Erythroblast (primary cell): ENCODE data around the gene GABRA6.
"Not testable (repeated sequence)": the region's sequence is repeated elsewhere in the genome, so short reads cannot be mapped to it uniquely, and the experiment has no call there.

Source experiments
- DNase-seq, 2 experiments: peaks; one replicate each; lab custom pipeline; 2025; lab: John Stamatoyannopoulos, UW
- GATA1 ChIP-seq: IDR thresholded peaks from 2 replicates; pipeline ENCODE4 v1.6.1; 2011; ENCODE audit warnings: low read depth, mild to moderate bottlenecking, control low read depth, low read length, moderate library complexity
- POLR2A ChIP-seq: IDR thresholded peaks from 2 replicates; pipeline ENCODE4 v1.6.1; 2011; ENCODE audit warnings: mild to moderate bottlenecking, low read length

Gene GABRA6

DNA sequence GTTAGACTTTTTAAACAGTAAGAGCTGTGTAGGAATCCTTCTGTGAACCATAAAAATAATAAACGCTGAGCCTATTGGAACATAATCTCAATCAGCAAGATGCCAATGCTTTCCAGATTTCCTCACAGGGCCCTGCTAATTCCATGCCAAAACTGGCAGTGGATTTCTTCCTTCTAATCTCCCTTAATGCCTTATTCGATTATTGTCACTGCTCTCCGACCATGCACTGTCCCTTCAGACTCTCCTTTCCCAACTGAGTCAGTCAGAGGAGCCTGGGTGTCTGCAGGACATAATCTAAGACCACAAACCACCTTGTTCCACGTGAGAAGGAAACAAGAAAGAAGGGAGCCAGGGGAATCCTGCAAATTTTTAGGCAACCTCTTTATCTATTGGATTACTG lies at the start of gene GABRA6:
Gene GABRA6 (plus strand): TSS at position 261 of the 400 bp plus-strand sequence. CDS start 269 bp downstream, outside the sequence.
- DNase-seq: no peak
- no peak for TF ChIP-seq POLR2A
- no peak for TF ChIP-seq GATA1

DNA sequence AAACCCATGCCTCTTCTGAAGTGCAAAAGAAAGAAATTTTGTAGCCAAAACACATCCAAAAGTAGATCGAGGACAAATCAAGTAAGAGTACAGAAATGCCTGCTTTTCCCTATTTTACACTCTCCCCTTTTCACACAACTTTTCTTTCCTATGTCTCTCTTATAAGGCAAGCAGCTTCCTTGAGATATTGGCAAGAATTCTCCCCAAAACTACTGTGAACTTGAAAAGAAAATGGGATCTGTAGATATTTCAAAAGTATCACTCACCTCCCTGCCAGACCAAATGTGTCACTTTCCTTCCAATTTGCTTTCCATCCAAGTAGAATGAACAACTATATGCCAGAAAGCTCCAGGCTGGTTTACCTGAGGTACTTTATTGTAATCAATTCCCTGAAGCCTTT lies 47.9 kb upstream of the GABRA6 start:
- TF ChIP-seq POLR2A (no peak), GATA1 (no peak)
- DNase-seq: no peak

DNA sequence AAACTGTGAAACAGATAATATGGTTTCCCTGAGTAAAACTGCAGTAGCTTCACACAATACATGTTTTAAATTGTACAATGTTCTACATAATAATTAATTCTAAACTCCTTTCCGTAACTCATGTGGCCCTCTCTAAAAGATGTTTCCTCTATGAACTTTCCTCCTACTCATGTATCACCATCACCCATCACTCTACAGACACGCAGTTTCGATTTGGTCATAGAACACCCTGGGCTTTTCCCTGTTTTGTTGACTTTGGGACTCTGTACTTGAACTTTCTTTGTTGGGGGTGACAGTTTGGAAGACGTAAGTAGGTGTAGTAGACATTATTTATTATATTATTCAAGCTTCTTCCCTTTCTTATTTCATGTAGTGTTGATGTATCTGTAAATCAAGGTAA lies 44.1 kb upstream of the GABRA6 start:
- TF ChIP-seq GATA1: no peak
- TF ChIP-seq POLR2A: no peak
- no peak for DNase-seq

DNA sequence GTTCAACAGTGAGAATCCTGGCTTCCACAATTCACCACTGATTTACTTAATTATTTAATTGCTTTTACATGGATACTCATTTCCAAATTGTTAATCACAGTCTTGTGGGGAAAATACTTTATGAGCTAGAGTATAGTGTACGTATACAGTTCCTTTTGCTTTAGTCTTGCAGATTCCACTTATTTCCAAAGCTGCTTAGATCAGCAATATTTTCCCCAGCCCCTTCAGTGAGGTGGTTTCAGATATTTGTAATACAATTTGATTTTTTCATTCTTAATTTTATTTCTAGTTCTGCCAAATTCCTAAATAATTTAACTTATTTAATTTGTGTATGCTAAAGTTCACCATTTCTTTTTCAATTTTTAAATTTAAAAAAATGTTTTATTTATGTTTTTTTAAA lies 40.3 kb upstream of the GABRA6 start:
- no peak for TF ChIP-seq POLR2A
- TF ChIP-seq GATA1: no peak
- DNase-seq: no peak

DNA sequence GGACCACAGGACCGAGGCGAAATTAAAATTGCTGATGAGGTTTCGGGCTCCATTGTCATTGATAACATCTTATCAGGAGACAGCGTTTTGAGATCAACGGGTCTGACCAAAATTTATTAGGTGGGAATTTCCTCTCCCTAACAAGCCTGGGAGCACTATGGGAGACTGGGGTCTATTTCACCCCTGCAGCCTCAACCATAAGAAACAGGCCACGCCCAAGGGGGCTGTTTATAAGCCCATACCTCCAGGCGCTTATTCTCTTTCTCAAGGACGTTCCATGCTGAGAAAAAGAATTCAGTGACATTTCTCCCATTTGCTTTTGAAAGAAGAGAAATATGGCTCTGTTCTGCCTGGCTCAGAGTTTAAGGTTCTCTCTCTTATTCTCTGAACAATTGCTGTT lies 33.6 kb upstream of the GABRA6 start:
- DNase-seq: not testable (repeated sequence)

DNA sequence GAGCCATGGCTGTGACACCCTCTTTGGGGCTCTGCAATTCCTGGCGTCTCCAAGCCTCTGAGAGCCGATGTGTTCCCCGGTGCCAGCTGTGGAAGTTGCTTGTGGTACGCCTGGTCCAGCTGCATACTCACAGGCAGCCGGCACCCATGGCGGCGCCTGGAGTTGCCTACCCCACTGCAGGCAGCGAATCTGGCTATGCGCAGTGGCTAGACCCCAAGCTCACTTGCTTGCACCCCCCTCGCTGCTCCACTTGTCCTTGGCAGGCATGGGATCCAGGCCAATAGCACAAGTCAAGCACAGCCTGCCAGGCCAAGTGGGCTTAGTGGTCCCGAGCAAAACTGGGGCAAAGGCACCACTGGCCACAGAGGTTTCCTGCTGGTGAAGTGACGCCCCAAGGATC lies 24.7 kb upstream of the GABRA6 start:
- no peak for DNase-seq
- no peak for TF ChIP-seq GATA1
- TF ChIP-seq POLR2A: no peak

DNA sequence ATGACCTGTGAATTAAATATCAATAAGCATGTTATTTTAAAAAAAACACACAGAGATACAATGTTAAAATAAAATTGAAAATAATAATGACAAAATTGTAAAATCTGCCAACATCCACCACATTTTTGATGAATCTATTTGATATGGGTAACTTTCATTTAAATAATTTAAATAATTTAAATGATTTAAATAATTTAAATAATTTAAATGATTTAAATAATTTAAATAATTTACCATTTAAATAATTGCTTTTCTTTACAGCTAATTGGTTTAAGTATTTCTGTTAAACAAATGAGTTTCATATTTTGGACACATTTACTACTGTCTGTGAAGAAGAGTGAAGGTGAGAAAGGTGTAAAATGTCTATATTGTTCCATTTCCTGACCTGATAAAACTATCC lies 22.1 kb upstream of the GABRA6 start:
- DNase-seq: no peak
- no peak for TF ChIP-seq GATA1
- TF ChIP-seq POLR2A: no peak

DNA sequence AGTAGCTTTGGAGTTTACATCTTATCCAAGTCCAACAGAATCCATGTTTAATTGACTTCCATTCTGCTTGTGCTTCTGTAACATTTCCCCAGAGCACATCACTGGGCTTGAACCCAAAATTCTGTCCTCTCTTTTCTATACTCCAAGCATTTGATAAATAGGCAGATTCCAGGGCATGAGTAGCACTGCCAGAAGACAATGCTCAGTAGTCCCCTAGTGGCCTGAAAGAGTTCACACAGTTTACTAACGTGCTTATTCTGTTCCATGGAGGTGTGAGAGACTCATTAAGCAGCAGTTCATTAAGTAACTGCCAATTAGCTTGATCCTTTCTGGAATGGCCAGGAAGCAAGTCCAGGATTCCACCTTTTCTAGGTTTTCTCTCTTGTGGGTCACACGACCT lies 9.4 kb upstream of the GABRA6 start:
- no peak for DNase-seq

DNA sequence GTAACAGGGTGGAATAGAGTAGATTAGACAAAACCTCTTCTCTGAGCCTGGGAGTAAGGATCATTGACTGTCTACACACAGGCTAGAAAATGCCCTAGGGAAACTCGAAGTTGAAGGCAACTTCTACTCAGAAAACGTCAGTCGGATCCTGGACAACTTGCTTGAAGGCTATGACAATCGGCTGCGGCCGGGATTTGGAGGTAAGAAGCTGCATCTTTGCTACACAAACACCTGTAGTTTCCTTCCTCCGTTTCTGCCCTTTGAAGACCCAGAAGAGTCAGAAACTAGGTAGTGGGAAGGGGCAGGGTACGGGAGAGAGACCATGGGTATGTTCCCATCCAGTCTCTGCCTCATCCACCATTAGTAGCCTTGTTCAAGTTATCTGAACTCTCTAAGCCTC lies 628 bp downstream of the GABRA6 start:
- no peak for DNase-seq
- TF ChIP-seq POLR2A (no peak), GATA1 (no peak)

More for the DNA sequence above, 9.4 kb upstream of the GABRA6 start:
- TF ChIP-seq GATA1 (no peak), POLR2A (no peak)

DNA sequence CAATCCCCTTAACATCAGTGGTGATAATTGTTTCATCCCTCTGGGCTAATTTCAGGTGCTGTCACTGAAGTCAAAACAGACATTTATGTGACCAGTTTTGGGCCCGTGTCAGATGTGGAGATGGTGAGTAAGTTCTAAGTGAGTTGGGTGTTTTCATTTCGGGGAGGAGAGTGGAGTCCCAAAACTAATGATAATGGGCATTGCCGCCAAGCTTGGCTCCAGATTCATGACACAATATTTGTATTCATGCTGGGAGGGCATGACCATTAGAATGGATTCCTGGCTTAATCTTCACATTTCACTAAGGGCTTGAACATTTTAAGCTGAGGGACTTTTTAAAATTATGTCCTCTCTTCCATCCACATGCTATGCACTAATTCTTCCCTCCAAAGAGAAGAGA lies 1.4 kb downstream of the GABRA6 start:
- TF ChIP-seq GATA1: no peak

DNA sequence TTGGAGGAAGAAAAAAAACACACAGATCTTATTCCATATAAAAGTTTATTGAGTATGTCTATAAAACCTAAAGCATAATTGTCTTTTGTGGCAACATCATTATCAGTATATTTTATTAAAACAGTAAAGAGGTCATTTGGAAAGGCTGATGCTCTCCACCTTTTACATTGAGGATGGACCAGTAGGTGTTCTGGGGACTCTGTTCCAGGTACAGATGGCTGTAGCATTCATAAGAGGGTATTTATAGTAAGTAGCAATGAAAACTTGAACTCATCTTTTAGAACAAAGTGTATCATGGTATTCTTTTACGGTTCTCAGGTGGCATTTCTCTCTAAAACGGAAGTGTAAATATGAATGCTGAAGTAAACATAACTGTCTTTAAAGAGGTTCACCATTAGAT lies 1.8 kb downstream of the GABRA6 start:
- no peak for TF ChIP-seq POLR2A
- no peak for TF ChIP-seq GATA1
- DNase-seq: no peak

More for the DNA sequence above, 1.4 kb downstream of the GABRA6 start:
- no peak for DNase-seq

DNA sequence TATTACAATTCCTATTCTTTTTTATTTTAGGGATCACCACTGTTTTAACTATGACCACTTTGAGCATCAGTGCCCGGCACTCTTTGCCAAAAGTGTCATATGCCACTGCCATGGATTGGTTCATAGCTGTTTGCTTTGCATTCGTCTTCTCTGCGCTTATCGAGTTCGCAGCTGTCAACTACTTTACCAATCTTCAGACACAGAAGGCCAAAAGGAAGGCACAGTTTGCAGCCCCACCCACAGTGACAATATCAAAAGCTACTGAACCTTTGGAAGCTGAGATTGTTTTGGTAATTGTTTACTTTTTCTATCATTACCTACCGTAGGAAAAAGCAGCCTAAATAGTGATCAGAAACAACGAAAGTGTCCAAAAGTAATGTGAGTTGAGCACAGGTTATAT lies 6.4 kb downstream of the GABRA6 start:
- TF ChIP-seq POLR2A (no peak), GATA1 (no peak)
- DNase-seq: no peak

DNA sequence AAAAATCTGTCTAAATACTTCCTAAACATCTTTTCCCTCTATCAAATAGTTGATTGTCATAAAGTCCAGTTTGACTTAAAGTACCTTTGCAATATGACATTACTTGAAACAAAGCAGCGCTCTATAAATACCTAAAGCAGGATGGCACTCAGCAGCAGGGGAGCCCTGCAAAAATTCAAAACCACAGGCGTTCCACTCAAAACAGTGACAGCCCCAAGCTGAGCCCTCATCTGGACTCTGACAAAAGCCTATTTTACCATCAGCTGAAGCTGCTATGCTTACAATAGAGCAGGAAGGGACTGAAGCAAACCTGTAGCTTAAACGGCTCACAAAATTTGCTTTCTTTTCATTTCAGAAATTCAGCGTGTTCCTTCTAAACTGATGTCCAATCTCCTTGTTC lies 11.5 kb downstream of the GABRA6 start:
- no peak for TF ChIP-seq GATA1
- no peak for TF ChIP-seq POLR2A
- no peak for DNase-seq

DNA sequence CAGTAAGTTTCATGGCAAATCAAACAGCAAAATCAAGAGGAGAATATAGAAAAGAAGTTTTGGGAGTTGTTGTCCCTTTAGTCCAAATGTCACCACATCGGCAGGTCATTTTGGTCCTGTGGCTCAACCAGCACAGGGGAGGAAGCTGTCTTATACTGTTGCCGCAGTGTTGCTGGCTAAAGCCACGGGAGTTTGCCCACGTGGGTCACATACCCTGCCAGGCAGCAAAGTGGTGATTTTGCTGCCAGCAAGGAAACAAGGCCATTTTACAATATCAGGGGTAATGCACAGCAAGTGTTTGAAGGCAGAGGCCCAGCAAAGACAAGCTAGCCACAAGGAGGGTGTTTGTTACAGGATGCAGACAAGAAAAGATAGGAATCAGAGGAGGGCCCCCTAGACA lies 14.5 kb downstream of the GABRA6 start:
- TF ChIP-seq POLR2A: no peak
- no peak for TF ChIP-seq GATA1
- DNase-seq: no peak

DNA sequence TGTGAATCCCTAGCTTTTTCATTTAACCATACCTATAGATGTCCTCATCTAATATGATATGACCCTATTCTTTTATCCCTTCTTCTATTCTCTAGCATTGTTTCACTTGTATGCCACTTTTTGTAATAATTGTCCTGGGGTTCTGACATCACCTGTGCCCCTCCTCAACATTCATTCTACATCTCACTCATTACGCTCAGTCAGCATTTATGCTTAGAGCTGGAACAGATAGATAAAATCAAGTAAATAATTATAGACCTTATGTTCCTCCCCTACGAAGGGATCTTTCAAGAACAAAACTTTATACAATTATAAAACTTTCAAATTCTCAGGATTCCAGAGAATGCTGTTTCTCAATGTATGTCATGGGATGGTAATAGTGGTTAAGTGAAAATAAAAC lies 18.0 kb downstream of the GABRA6 start:
- no peak for DNase-seq
- TF ChIP-seq GATA1: no peak
- no peak for TF ChIP-seq POLR2A

DNA sequence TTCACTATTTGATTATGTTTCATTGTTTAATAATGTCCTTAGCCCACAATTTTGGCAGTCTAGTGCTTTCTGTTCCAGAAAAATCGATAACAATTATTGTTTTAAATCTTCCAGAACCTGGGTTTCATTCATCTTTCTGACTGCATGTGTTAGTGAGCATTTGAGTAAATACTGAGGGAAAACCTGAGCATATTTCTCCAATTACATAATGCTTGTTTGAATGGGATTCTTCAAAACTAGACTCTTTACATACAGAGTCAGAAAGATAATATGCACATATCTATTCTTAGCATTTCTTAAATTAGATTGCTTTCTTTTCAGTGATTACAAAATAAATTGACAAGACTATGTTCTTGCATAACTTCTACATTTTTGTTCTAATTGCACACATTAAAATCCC lies 21.9 kb downstream of the GABRA6 start:
- no peak for DNase-seq
- TF ChIP-seq GATA1: no peak
